HUES6 (cell line): Measurements from ENCODE around the gene CPLX3.

ENCODE experiments used
- H3K27ac ChIP-seq: 2 replicates; pipeline ENCODE4 v1.7.0; 2013; ENCODE audit warnings: low read depth, mild to moderate bottlenecking, low read length, inconsistent platforms
- H3K27me3 ChIP-seq: 2 replicates; pipeline ENCODE4 v1.6.1; 2013; ENCODE audit warnings: low read length; ENCODE audit not compliant: control insufficient read depth, insufficient read depth
- H3K36me3 ChIP-seq: 2 replicates; pipeline ENCODE4 v1.6.1; 2013; ENCODE audit warnings: low read length; ENCODE audit not compliant: control insufficient read depth, insufficient read depth
- H3K4me1 ChIP-seq: 2 replicates; pipeline ENCODE4 v1.6.1; 2013; ENCODE audit warnings: low read length; ENCODE audit not compliant: control insufficient read depth, insufficient read depth
- H3K4me3 ChIP-seq: 2 replicates; pipeline ENCODE4 v1.5.1; 2013; ENCODE audit warnings: low read depth, low read length
- H3K9ac ChIP-seq: one replicate; pipeline ENCODE4 v1.6.1; 2013; ENCODE audit warnings: mild to moderate bottlenecking, low read length
- H3K9me3 ChIP-seq: 2 replicates; pipeline ENCODE4 v1.6.1; 2013; ENCODE audit warnings: low read depth, low read length; ENCODE audit not compliant: control insufficient read depth, insufficient read depth

The CPLX3 gene

DNA sequence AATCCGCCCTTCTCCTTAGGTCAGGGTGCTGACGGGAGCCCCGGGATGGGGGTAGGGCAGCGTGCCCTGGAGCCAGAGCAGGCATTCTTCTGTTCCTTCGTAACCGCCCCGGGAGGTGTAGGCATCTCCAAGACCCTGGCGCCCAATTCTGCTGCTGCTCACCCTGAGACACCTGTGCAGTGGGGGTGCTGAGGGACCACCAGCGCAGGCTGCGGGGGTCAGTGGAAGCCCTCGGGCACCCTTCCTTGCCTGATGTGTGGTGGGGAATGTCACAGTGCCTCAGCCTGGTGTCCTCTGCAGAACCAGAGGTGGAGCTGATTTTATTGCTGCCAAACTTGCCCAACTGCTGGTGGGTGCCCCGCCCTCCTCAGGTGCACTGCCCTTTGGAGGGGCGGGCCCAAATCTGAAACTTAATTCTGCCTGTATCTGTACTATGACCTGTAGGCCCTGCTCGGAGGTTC is 37.2 kb upstream of the CPLX3 start:
- H3K27me3 ChIP-seq: no peaks in the 10 kb centered on the region
- H3K4me3 ChIP-seq: no peak overlapping the region
- peaks cover 48% of the 10 kb centered on the region for H3K4me1 ChIP-seq
- H3K9ac ChIP-seq: no peak overlapping the region
- no peaks in the 10 kb centered on the region for H3K36me3 ChIP-seq
- H3K9me3 ChIP-seq: no peaks in the 10 kb centered on the region
- H3K27ac ChIP-seq: no peak overlapping the region

DNA sequence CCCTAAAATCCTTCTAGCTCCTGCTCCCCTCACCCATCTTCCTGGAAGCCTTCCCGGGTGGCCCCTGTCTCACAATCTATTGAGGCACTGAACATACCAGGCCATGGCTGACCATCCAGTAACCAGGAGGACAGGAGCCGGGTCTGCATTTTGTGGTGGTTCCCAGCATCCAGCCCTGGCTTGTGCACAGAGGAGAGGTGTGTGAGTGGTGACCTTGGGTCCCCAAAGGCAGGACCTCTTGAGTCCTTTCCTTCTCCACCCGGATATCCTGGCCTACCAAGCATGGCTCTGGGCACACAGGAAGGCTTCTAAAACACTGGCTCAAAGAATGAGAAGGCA is 36.7 kb upstream of the CPLX3 start:
- H3K27ac ChIP-seq: no peak overlapping the region
- no peaks in the 10 kb centered on the region for H3K27me3 ChIP-seq
- H3K36me3 ChIP-seq: no peaks in the 10 kb centered on the region
- peaks cover 48% of the 10 kb centered on the region for H3K4me1 ChIP-seq
- no peak overlapping the region for H3K9ac ChIP-seq
- no peaks in the 10 kb centered on the region for H3K9me3 ChIP-seq
- no peak overlapping the region for H3K4me3 ChIP-seq

DNA sequence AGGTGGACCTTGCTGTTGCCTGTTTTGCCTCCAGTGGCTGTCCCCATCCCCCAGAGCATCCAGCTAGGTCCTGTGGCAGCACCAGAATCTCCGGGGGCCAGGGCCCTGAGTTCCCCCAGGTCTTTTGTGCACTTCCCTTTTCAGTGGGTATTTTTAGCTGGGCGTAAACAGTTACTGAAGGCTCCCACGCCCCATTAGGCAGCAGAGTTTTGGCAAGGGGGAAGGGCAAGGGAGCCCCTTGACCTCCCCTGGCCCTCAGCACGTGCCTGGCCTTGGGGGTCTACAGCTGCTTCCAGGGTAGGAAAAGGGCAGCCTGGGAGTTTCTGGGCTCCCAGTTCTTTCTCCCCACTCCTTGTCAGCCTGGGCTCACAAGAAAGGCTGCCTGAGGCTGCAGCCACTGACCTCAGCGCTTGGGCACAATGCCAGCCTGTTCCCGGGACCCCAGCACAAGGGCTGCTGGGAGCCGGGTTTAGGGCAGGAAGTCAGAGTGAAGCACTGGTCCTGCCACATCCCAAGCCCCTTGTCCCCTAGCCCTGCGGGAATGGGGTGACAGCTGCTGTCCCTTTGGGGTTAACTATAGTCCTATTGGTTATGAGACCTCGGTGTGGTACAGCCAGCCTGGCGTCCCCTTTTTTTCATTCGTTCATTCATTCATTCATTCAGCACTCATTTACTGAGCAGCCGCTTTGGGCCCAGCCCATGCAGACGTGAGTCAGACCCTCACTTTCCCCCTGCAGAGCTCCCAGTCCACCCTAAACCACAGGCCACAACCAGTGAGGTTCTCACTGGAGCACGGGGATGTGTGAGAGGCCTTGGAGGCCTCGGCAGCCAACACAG is 36.1 kb upstream of the CPLX3 start:
- H3K4me1 ChIP-seq: peaks cover 44% of the 10 kb centered on the region
- H3K4me3 ChIP-seq: no peak overlapping the region
- no peaks in the 10 kb centered on the region for H3K36me3 ChIP-seq
- H3K9ac ChIP-seq: no peak overlapping the region
- H3K9me3 ChIP-seq: no peaks in the 10 kb centered on the region
- H3K27ac ChIP-seq: no peak overlapping the region
- no peaks in the 10 kb centered on the region for H3K27me3 ChIP-seq

DNA sequence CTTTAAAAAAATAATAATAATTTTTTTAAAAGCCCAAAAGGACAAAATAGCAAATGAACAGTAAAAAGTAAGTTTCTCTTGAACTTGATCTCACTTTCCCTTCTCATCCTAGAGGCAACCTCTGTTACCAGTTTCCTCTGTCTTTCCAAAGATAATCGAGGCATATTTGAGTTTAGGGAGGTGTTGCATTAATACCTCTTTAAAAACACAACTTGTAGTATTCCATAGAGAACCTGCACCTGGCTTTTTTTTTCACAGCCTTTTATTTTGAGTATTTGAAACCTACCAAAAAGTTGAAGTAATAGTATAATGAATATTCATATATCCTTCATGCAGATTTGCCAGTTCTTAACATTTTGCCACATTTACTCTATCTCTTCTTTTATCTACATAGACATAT is 35.4 kb upstream of the CPLX3 start:
- no peaks in the 10 kb centered on the region for H3K27me3 ChIP-seq
- no peak overlapping the region for H3K9ac ChIP-seq
- H3K9me3 ChIP-seq: no peaks in the 10 kb centered on the region
- no peak overlapping the region for H3K4me3 ChIP-seq
- peaks cover 41% of the 10 kb centered on the region for H3K4me1 ChIP-seq
- H3K36me3 ChIP-seq: no peaks in the 10 kb centered on the region
- no peak overlapping the region for H3K27ac ChIP-seq

DNA sequence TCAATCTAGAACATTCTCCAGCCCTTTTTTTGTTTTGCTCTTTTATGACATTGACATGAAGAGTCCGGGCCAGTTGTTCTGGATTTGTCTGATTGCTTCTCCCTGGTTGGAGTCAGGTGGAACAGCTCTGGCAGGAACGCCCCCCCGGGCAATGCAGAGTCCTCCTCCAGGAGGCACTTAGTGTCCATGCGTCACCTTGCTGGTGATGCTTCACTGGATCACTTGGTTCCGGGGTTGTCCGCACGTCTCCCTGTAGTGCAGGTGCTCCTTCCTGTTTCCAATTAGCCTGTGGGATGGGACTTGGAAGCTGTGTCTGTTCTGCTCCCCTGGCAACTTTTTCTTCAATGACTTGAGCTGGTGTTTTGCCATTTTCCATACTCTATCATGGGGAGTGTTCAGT is 34.8 kb upstream of the CPLX3 start:
- Histone ChIP-seq H3K27me3 (no peaks in the 10 kb centered on the region), H3K9me3 (no peaks in the 10 kb centered on the region), H3K9ac (no peak overlapping the region), H3K4me1 (peaks cover 41% of the 10 kb centered on the region), H3K4me3 (no peak overlapping the region), H3K27ac (no peak overlapping the region), H3K36me3 (no peaks in the 10 kb centered on the region)

DNA sequence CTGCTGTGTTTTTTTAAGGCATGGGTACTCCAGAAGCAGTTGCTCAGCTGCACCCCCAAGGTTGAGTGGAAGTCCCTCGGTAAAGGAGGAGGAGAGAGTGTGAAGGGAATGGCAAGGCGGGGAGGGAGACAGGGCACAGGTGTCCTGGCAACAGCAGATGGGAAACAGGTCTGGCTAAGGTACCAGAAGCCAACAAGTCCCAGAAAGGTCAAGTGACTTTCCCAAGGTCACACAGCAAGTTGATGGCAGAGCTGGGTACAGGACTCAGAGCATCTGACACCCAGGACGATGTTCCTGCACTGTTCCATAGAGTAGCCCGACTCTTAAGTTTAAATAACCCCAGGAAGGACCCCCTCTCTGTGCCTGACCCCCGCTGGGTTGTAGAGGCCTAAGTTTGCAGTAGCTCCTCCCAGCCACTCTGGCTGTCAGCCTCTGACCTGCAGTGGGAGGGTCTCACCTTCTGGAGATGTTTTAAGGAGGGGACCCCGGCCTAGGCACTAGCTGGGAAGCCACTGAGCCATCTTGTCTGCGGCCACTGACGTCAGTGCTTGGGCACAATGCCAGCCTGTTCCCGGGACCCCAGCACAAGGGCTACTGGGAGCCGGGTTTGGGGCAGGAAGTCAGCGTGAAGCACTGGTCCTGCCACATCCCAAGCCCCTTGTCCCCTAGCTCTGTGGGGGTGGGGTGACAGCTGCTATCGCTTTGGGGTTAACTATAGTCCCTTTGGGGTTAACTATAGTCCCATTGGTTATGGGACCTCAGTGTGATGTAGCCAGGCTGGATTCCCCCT is 34.0 kb upstream of the CPLX3 start:
- no peaks in the 10 kb centered on the region for H3K9me3 ChIP-seq
- H3K9ac ChIP-seq: no peak overlapping the region
- H3K27ac ChIP-seq: no peak overlapping the region
- peaks cover 39% of the 10 kb centered on the region for H3K4me1 ChIP-seq
- no peaks in the 10 kb centered on the region for H3K27me3 ChIP-seq
- no peaks in the 10 kb centered on the region for H3K36me3 ChIP-seq
- no peak overlapping the region for H3K4me3 ChIP-seq

DNA sequence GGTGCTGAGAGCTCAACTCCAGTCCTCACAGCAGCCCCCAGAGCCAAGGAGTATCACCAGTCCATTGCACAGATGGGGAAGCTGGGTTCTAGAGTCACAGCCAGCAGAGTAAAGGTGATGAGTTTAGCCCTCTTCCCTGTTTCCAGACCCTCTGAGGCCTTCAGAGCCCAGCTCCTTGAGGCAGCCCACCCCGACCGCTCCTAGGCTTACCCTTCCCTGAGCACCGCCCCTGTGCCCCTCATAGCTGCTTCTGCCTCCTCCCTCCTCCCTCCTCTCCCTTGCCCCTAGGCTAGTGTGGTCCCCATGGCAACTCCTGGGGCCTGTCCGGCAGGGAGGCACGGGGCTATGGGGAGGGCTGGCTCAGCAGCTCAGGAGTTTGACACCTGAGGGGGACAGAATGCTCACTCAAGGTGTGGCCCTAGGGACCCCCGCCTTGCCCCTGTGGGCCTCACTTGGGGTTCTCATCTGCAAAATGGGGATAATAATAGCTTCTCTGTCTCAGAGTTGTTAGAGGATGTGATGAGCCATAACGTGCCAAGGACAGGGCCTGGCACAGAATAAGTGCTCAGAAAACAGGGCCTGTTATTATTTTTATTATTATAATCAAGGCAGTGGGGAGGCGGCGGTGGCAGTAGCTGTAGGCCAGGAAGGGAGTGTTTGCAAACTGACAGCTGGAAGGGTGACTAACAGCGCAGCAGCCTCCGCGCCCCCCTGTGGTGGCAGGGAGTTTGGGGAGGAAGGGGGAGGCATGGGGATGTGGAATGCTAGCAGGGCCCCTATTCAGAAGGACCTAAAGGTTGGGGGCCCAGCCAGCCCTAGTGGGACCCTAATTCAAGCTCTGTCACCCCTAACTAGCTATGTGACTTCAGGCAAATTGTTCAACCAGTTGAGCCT is 33.0 kb upstream of the CPLX3 start:
- Histone ChIP-seq H3K27ac (no peak overlapping the region), H3K27me3 (no peaks in the 10 kb centered on the region), H3K9me3 (no peaks in the 10 kb centered on the region), H3K4me3 (no peak overlapping the region), H3K4me1 (peaks cover 31% of the 10 kb centered on the region), H3K36me3 (peaks cover 3% of the 10 kb centered on the region; the same call in 1 of the 2 replicates), H3K9ac (no peak overlapping the region)

DNA sequence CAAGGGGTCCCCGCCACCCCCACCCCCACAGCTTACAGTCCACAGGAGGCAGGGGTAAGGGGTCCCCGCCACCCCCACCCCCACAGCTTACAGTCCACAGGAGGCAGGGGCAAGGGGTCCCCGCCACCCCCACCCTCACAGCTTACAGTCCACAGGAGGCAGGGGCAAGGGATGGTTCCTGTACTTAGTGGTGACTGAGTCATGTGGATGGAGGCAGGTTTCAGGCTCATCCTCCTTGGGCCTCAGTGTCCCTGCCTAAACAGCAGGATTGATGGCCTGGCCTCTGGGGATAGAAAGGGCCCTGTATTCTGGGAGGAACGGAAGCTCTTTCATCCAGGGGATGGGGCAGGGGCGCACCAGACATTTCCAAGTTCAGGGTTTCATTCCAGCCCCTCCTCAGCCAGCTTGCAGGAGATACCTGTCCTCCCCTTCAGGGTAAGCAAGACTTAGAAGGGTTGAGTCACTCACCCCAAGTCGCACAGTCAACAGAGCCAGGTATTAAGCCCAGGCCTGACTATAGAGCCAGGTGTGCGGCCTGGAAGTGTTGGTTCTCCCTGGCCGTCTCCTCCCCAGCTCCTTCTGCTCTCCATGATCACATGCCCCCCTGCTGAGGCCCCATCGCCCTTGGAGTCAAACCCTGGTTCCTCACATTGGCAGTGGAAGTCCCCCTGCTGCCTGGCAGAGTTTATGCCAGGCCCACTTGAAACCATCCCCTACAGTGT is 32.0 kb upstream of the CPLX3 start:
- Histone ChIP-seq H3K4me1 (peaks cover 21% of the 10 kb centered on the region), H3K27me3 (no peaks in the 10 kb centered on the region), H3K4me3 (no peak overlapping the region), H3K27ac (no peak overlapping the region), H3K9ac (no peak overlapping the region), H3K9me3 (no peaks in the 10 kb centered on the region), H3K36me3 (peaks cover 12% of the 10 kb centered on the region)

DNA sequence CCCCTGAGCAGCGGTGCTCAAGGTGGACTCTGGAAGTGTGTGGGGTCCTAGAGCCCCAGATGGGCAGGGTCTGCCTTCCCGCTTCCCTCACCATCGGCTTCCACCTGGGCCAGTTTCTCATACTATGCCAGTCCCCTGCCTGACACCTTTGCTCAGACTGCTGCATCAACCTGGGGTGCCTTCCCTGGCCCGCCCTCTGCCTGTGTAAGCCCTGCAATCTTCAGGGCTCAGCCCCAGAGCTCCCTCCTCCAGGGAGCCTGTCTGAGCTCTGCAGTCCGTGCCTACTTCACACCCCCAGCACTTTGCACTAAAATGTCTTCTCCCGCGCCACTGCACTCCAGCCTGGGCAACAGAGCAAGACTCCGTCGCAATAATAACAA is 31.5 kb upstream of the CPLX3 start:
- Histone ChIP-seq H3K36me3 (peaks cover 17% of the 10 kb centered on the region), H3K27me3 (no peaks in the 10 kb centered on the region), H3K9ac (no peak overlapping the region), H3K4me1 (peaks cover 19% of the 10 kb centered on the region; the same call in 1 of the 2 replicates), H3K9me3 (no peaks in the 10 kb centered on the region), H3K27ac (no peak overlapping the region), H3K4me3 (no peak overlapping the region)

DNA sequence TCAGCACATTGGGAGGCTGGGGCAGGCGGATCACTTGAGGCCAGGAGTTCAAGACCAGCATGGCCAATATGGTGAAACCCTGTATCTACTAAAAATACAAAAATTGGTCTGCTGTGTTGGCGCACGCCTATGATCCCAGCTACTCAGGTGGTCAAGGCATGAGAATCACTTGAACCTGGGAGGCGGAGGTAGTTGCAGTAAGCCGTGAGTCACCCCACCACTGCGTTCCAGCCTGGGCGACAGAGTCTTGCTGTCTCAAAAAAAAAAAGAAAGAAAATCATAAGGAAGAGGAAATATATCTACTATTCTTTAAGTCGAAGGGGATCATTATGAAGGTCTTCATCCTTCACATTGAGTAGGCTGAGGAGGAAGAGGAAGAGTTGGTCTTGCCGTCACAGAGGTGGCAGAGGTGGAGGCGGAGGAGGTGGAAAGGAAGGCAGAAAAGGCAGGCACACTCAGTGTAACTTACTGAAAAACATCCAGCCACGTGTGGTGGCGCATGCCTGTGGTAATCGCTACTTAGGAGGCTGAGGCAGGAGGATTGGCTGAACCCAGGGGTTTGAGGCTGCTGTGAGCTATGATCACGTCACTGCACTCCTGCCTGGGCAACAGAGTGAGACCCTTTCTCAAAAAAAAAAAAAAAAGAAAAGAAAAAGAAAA is 30.3 kb upstream of the CPLX3 start:
- Histone ChIP-seq H3K9me3 (no peaks in the 10 kb centered on the region), H3K27ac (no peak overlapping the region), H3K36me3 (peaks cover 25% of the 10 kb centered on the region), H3K4me1 (peaks cover 20% of the 10 kb centered on the region; the same call in 1 of the 2 replicates), H3K27me3 (no peaks in the 10 kb centered on the region), H3K9ac (no peak overlapping the region), H3K4me3 (no peak overlapping the region)
